Activated effector memory CD4-positive, alpha-beta T cell treated with anti-CD3 and anti-CD28 coated beads, Interleukin-2, amount 50 U/mL, for 16 hours (primary cell): Measurements from ENCODE around the gene CNOT3.
A peak's percentile ranks its signal among the peaks of the same experiment; 100 is the strongest.
"Not testable (repeated sequence)": the region's sequence is repeated elsewhere in the genome, so short reads cannot be mapped to it uniquely, and the experiment has no call there.

Experiments used
- DNase-seq: peaks from one replicate; pipeline ENCODE4 v3.0.0-alpha.2; 2020

The CNOT3 gene

DNA sequence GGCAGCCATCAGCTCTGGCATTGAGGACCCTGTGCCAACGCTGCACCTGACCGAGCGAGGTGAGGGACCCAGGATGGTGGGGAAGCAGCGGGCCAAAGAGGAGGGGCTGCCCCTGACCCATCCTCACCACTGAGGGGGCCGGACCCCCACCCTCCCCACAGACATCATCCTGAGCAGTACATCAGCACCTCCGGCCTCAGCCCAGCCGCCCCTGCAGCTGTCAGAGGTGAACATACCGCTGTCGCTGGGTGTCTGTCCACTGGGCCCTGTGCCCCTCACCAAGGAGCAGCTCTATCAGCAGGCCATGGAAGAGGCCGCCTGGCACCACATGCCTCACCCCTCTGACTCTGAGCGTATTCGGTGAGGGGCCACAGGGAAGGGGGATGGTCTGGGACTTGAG lies 14.7 kb downstream of the CNOT3 start:
- DNase-seq, result no peak

DNA sequence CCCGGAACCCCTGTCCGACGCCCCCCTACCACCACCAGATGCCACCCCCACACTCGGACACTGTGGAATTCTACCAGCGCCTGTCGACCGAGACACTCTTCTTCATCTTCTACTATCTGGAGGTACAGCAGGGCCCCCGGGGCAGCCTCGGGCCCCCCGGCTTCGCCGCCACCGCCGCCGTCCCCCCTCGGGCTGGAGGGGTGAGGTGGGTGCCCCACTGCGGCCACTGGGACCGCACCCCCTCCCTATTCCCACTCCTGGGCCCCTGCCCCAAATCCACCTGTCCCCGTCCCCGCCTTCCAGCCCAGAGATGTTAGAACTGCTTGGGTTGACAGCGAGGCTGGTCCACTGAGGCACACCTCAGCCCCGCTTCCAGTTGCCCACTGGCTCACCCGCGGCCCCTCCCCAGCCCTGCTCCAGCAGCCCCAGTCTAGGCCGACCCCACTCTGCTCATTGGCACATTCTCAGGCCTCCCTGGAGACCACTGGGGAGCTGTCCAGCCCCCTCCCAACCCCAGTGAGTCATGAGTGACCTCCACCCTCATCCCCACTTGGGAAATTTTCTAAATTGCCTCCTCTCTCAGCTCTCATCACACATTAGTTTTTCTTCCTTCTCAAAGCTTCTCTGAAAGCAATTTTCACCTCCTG lies 15.4 kb downstream of the CNOT3 start:
- DNase-seq, result no peak

DNA sequence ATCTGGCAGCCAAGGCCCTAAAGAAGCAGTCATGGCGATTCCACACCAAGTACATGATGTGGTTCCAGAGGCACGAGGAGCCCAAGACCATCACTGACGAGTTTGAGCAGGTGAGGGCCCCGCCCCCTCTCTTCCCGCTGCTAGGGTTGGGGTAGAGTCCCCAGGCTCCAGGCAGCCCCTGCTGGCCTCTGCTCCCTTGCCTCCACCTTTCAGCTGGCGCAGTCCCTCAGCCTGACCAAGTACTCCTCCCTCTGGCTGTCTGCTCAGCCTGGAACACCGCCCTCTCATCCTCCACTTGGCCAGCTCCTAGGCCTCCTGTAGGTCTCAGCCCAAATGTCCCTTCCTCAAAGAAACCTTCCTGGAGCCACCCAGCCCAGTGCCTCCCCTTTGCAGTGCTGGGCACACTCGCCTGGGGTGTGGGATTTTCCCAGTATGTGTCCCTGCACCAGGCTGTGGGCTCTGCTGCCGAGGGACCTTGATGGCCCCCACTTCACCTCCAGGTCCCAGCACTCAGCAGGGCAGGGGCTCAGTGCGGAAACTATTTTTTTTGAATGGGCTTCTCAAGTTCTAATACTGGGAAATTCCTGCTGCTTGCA lies 16.3 kb downstream of the CNOT3 start:
- no peak for DNase-seq

DNA sequence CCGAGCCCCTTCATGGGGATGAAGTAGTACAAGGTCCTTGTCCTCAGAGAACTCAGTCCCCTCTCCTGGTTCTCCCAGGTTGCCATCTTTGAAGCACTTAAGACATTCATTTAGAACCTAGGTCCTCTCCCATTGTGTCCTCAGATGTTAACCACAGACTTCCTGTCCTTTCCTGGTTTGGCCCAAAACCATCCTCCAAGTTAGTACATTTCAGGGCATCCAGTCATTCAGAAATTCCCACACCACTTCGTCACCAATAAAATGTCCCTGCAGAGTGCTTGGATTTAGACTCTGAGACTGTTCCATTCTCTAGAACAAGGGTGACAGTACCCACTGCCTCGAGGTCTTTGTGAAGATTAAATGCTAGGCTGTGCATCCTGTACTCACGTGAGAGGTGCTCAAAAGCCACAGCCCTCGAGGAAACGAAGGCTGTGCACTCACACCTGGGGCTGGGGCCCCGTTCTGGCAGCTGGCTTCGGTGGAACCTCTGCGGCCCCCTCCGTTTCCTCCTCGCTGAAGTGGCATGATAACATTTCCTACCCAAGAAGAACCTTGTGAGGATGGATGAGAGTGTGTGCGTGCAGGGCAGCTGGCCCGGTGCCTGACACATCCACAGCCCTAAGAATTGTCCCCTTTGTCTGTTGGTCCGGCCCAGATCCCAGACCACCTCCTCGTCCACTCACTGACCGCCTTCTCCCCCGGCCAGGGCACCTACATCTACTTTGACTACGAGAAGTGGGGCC lies 17.2 kb downstream of the CNOT3 start:
- DNase-seq, result peak; percentile 72

DNA sequence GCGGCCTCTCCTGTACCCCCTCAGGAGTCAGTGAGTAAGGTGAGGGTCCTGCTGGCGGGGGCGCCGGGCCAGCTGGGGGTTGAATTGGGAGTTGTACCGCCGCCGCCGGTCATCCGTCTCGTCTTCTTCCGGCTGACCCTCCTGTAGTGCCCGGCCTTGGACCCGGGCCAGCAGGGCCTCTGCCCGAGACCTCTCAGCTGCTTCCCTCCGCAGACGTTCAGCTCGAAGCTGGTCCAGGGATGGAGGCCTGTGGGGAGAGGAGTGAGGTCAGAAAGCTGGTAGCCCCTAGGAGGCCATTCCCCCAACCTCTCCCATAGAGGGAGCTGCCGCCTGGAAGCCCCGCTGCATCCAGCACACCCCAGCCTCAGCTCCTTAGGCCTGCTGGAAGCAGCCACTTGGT lies 18.1 kb downstream of the CNOT3 start:
- no peak for DNase-seq

DNA sequence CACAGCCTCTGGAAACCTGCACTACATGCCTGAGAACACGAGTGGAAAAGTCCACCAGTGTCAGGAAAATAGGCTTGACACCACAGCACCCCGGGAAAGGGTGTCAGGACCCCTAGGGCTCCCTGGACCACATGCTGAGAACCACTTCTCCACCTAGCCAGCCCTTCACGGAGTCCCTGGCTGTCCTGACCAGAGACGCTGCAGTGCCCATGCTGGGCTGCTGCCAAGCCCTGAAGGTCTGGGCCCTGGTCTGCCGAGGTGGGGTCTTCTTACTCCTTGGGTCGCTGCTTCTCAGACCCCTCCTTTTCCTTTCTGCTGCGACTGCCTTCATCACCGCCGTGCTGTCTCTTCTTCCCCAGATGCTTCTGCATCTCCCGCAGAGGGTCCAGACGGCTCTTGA lies 18.9 kb downstream of the CNOT3 start:
- DNase-seq, result no peak

DNA sequence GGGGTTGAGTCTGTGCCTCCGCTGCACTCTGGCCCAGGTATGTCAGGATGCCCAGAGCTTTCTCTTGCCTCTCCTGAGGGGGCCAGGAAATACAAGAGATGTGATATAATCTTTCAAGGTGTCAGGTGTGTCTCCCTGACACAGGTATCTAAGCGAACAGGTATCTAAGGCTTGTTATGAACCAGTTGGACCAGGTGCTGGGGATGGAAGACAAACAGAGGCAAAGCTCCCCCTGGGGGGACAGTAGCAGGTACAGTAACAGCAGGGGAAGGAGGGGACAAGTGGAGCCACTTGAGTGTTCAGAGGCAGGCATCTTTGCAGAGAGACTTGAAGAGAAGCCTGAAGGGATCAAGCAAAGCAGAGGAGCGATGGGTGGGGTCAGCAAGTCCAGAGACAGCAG lies 19.4 kb downstream of the CNOT3 start:
- DNase-seq, result no peak

DNA sequence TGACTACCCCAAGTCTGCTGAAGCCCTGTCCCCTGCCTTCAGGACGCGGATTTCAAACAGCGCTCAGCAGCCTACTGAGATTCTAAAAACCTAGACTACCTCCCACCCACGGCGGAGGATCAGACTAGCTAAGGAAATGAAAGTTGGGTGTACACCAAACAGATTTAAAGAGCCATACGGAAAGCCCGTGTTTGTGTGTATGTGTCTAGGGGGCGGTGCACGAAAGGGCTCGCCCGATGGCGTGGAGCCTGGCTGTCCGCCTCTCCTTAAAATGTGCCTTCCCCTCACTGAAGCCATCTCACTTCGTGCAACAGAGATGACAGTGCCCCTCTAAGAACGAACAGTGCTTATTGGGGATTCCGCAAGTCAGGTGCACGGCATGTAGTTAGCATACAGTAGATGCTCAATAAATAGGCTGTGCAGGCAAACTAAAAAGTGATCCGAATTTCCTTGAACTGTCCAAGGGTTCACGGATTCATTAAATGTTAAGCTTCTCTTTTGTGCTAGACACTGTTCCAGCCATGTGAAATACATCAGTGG lies 21.3 kb downstream of the CNOT3 start:
- peak; percentile 77 for DNase-seq

DNA sequence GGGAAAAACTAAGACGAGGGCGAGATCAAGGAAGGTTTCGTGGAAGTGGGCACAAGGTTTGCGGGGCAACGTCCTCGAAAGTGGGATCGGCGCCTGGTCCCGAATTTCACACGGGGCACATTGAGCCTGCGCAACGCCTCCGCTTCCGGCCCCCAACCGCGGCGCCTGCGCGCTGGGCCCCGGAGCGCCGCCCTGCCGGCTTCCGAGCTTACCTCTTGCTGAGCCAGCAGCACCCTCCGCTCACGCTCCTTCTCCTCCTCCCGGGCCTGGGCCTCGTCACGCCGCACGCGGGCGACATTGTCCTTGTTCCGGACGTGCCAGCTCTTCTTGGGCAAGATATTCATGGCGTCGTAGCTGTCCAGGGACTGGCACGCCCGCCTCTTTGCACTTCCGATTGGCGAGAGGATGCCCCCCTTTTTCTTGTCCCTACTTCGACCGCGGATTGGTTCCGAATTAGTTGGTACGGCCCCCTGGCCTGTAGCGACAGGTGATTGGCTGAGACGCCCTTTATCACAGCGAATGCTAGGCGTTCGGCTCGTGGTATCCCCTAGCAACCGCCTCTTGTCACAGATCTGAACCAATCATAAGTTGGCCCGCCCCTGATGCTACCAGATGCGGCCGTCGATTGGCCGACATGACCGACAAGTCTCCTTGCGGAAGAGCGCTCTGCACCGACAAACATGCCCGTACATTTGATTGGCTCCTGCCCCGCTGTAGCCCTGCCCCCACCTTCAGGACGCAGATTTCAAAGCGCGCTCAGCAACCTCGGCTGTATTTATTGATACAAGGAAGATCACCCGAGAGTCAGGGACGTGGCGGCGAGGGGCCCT lies 22.0 kb downstream of the CNOT3 start, which contains the start of gene LENG1:
Gene LENG1, minus strand, starts transcription at position 370 of the 830 bp plus-strand sequence. Its CDS starts 26 bp downstream, at position 344.
- peak; percentile 99 for DNase-seq

DNA sequence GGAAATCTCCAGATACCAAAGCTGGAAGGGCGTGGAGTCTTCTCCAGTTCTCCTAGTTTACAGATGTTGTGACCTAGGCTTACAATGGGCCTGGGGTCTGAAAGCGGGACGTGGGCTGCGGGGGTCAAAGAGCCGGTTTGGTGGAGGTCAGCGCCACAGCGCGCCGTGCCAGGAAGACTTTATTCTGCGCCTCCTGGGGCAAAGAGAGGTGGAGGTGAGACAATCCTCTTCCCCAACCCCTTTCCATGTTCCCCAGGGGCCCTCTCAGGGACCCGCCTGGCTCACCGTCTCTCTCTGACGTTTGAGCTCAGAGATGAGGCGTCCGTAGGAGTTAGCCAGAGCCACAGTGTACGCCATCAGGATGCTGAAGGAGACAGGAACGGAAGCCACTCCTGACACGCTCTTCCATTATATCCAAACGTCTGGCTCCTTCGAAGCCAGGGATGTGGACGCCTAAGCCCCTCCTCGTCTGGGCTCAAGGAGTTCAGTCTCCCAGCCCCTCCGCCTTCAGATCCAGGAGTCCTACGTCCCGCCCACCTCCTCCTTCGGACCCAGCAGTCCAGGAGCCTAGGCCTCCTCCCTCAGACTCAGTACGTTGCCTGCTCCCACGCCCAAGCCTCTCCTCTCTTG lies 22.7 kb downstream of the CNOT3 start:
- DNase-seq, result no peak

DNA sequence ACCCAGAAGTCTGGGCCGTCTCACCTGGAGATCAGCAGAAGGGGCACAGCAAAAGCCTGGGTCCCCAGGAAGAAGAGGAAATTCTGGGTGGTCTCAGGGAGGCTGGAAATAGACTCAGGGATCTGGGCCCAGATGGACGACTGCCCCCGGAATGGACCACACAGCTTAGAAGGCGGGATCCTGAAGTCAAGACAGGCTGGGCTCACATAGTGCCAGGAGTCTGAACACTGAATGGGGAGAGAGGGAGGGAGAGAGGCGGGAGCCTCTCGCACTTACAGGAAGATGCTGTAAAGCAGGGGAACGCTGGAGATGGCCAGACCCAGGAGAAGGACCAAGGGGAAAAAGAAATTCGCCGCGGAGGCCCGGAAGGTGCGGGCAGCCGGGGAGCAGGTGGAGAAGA lies 23.3 kb downstream of the CNOT3 start:
- DNase-seq, result no peak

DNA sequence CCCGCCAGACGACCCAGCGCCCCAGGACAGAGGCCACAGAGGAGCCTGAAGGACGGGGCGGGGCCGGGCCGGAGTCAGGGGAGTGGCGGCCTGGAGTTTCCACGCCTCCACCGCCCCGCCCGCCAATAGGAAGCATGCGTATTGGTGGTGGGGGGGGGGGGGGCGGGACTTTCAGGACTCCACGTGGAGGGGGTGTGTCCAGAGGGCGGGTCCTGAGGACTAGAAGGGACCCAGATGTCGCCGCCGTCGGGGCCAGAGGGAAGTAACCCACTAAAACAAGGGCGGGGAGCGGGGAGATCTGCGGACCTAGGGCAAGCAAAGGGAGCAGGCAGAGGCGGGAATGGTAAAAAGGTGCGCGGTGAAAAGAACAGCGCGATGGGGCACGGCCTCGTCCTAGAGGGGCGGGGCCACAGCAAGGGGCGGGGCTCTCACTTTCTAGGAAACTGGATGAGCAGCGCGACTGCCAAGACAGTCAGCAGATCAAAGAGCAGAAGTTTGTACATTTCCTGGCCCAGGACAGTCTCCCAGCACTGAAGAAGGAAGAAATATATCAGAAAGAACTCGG lies 24.8 kb downstream of the CNOT3 start:
- peak; percentile 92 for DNase-seq

DNA sequence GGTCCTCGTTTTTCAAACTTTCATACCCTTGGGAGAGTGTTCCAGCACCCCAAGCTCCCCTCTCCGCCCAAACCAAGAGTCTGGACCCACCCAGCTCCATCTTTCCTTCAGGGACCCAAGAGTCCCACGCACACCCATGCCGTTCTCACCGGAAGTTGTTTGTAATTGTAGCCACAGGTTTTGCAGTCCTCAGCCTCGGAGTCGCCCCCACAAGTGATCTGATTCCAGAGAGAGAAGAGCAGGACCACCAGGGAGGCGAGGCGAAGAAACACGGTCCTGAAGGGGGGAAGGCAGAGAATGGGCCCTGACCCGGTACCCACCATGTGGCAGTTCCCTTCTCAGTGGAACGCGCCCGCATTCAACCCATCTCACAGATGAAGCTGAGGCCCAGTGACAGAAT lies 25.3 kb downstream of the CNOT3 start:
- DNase-seq, result no peak

DNA sequence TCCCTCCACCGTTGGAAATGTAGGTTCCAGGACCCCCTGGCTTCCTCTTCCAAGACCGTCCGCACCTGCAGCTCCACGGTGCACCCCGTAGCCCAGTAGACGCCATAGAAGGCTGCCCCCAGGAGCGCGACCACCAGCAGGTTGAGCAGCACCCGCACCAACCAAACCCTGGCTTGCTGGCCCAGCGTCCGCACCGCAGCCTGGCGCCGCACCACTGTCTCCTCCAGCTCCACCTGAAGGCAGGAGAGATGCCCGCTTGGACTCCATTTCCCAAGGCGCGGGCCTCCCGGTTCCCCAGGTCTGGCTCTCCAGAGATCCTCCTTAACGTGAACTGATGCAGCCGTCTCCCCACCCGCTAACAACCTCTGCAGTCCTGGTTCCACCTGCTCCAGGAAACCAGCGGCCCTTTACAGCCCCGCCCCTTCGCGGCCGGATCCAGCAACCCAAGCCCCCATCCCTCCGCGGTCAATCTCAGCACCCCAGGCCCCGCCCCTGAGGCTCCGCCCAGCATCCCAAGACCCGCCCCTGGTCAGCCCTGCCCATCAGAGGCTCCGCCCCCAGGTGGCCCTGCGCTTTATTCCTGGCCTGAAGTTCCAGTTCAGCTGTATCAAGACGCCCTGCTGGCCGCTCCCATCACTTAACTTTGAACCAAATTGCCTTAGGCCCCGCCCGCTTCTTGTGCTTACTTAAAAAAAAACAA lies 27.0 kb downstream of the CNOT3 start:
- peak; percentile 87 for DNase-seq

DNA sequence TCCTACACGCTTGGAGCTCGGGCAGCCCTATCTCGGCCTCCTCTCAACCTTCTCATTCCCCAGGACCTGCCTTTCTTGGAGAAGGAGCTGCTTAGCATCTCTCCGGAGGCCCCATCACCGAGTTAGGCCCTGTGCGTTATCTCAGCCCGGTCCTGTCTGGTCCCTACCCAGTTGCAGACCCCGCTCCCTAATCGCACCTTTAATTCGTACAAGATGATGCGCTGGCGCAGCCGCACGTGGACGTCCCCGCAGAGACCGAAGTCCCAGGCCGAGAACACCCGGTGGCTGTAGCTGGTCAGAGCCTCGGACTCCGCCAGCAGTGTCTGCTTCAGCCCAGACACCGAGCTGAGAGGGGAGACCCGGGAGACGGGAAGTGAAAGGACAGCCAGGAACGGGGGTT lies 27.7 kb downstream of the CNOT3 start:
- DNase-seq, result no peak

DNA sequence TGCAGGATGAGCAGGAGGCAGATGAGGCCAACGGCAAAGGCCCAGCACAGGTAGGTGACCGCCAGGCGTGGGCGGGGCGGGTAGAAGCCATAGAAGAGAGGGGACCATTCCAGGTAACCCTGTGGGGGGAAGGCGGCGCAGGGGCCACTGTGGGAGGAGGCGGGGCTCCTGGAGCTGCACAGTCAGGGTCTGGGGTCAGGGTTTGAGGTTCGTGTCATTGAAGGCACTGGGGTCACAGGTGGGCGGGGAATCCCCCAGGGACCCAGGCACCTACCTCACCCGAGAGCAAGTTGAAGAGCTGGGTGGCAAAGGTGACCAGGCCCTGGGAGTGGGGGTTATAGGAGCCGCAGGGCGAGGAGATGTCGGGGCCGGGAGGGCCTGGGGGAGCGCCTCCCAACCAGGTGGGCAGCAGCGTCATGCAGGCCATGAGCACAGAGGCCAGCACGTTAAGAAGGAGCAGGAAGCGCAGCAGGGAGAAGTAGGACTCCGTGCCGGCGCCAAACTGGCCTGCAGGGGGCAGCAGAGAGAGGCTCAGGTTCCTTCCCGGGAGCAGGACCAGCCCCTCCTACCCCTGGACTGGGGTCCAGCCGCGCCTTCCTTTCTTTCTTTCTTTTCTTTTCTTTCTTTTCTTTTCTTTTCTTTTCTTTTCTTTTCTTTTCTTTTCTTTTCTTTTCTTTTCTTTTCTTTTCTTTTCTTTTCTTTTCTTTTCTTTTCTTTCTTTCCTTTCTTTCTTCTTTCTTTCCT lies 30.8 kb downstream of the CNOT3 start:
- DNase-seq, result peak; percentile 97

DNA sequence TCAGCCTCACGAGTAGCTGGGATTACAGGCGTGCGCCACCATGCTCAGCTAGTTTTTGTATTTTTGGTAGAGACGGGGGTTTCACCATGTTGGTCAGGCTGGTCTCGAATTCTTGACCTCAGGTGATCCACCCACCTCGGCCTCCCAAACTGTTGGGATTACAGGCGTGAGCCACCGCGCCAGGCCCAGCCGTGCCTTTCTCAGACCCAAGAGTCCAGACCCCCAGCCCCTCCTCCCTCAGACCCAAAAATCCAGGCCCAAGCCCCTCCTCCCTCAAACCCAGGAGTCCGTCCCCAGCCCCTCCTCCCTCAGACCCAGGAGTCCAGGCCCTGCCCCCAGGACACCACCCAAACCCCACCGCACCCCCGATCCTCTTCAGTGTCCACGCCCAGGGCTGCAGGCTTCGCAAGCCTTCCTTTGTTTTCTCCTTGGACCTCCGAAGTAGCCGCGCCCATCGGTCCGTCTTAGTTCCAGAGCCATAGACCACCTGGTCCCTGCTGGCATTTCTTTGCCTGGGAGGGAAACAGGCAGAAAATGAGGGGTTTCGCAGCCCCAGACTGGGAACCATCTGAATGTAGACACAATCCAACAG lies 31.7 kb downstream of the CNOT3 start:
- no peak for DNase-seq

DNA sequence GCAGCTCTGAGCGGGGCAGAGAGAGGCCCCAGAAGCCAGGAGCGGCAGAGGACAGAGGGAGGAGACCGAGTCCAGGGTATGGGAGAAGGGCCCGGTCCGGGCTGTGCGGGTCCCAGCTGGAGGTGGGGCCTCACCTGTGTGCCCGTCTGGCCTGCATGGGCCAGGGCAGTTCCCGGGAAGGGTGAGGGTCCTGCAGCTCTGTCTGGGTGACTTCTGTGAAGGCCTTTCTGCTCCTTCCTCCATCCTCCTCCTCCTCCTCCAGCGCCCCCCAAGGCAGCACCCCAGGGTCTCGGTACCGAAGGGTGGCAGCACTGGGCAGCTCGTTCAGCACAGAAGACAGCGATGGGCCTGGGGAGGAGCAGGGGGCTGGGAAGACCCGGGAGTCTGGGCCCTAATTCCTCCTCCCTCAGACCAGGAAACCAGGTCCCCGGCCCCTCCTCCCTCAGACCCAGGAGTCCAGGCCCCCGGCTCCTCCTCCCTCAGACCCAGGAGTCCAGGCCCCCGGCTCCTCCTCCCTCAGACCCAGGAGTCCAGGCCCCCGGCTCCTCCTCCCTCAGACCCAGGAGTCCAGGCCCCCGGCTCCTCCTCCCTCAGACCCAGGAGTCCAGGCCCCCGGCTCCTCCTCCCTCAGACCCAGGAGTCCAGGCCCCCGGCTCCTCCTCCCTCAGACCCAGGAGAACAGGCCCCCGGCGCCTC lies 34.3 kb downstream of the CNOT3 start:
- not testable (repeated sequence) for DNase-seq

DNA sequence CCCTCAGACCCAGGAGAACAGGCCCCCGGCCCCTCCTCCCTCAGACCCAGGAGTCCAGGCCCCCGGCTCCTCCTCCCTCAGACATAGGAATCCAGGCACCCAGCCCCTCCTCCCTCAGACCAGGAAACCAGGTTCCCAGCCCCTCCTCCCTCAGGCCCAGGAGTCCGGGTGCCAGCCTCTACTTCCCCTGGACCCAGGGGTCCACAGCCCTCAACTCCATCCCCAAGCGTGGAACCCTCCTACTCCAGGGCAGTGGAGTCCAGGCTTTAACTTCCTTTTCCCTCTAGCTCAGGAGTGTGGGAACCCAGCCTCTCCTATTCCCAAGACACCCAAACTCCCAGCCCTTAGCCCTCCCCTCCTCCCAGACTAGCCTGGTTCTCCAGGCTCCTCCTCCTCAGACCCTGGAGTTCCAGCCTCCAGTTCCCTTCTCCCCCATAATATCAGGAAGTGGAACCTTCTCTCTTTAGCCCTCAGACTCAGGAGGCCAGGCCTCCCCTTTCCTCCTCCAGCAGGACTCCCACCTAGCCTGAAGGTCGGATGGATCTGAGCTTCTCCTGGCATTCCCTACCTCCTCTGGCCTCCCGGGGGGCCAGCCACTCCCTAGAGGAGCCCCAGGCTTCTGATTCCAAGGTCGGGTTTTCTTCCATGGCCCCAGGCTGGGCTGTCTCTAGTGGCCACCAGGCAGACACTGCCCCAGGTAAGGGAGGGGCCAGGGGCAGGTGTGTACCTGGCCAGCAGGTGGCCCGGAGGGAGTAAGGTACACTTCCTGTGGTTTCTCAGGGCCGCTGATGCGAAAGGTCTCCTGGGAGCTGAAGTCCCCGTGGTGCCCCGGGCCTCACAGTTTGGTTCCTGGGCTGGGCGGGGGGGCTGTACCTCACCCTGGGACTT lies 35.2 kb downstream of the CNOT3 start, which contains the start of gene TMC4:
Gene TMC4, minus strand, starts transcription at position 690 of the 888 bp plus-strand sequence. Its CDS starts 43 bp downstream, at position 647.
- DNase-seq, result no peak
